Activated gamma-delta T cell treated with anti-CD3 and anti-CD28 coated beads, Interleukin-2, amount 50 U/mL, for 16 hours (primary cell): Measurements from ENCODE around the gene ENTPD3.
"Not testable (repeated sequence)": the region's sequence is repeated elsewhere in the genome, so short reads cannot be mapped to it uniquely, and the experiment has no call there.

Experiments
- DNase-seq: peaks from one replicate; pipeline ENCODE4 v3.0.0-alpha.2; 2020; ENCODE audit warnings: low read depth

Gene ENTPD3

GRCh38 chr3:40462838-40463237 lies 75.9 kb downstream of the ENTPD3 start:
- DNase-seq: not testable (repeated sequence)

DNA sequence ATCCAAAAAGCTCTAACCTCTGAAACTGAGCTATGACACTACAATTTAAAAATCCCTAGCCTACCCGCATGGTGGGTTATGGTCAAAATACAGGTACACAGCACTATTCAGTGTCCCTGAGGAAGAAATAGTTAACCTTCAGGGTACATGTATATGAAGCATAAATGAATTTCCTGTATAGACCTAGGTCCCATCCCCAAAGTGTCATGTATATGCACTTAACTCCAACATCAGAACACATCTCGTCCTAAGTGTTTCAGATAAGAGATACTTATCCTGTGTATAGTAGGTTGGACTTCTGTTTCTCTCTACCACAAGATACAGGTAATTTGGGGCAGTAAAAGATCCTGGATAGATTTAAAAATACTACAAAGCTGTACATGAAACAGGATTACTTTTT lies 76.6 kb downstream of the ENTPD3 start:
- no peak for DNase-seq

GRCh38 chr3:40464339-40465110 lies 77.5 kb downstream of the ENTPD3 start:
- no peak for DNase-seq

GRCh38 chr3:40465111-40465407 lies 78.1 kb downstream of the ENTPD3 start:
- no peak for DNase-seq

- no peak for DNase-seq
These were observed 78.5 kb downstream of the ENTPD3 start for GRCh38 chr3:40465456-40465855.

DNA sequence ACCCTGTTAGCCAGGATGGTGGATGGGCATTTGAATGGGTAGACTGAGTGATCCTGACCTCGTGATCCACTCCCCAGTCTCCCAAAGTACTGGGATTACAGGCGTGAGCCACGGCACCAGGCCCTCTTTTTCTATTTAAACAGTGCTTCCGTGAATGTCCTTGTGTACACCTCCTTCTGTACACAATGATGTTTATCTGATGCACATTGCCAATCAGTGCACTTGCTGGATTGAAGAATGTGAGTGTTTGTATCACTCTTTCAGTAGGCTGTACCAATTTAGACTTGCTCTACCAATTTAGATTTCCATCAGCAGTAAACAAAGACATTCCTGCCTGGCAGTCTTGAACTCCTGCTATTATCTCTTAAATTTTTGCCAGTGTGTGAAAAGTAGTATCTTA lies 81.0 kb downstream of the ENTPD3 start:
- no peak for DNase-seq

DNA sequence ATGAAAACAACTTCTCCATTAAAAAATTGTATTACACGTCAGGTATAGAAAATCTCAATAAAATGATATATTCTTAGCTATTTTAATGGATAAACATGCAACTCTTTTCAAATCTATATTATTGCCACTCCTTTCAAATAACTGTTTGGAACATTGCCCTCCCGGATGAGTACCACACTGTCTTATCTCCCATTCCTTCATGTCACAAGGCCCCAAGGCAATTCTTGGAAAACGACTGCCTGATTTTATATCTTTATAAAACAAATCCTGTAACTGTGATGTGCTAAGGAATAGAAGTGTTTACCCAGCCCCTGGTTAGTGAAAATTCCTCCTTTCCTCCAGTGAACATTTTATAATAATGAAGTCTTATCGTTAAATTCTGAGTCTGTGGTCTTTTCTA lies 83.7 kb downstream of the ENTPD3 start:
- DNase-seq: no peak

GRCh38 chr3:40476478-40477470 lies 89.8 kb downstream of the ENTPD3 start, which contains the start of gene ZNF619:
TSS of gene ZNF619 (plus strand) at chr3:40477122. CDS start at chr3:40477980, 858 bp downstream.
- DNase-seq: peak; percentile 19

GRCh38 chr3:40477666-40478065 lies 90.7 kb downstream of the ENTPD3 start:
- DNase-seq: no peak
